Neural cell (in vitro differentiated cells): ENCODE data around the gene KLHL30.

ENCODE experiments used
- CTCF ChIP-seq: fragments of 450-650 bp; IDR thresholded peaks from 2 replicates; pipeline ENCODE4 v1.5.1; 2014; ENCODE audit warnings: antibody characterized with exemption, mild to moderate bottlenecking, moderate library complexity; ENCODE audit not compliant: poor library complexity, severe bottlenecking
- EP300 ChIP-seq: fragments of 450-650 bp; conservative IDR thresholded peaks from 2 replicates; pipeline ENCODE4 v1.6.1; 2014; ENCODE audit warnings: antibody characterized with exemption, mild to moderate bottlenecking, moderate library complexity; ENCODE audit not compliant: poor library complexity, severe bottlenecking
- EZH2 ChIP-seq: fragments of 200-600, 300-800 bp; shearing (Covaris generic), sonication (generic); IDR thresholded peaks from 2 replicates; pipeline ENCODE4 v1.6.1; 2014; ENCODE audit warnings: antibody characterized with exemption, low read length, borderline replicate concordance, mild to moderate bottlenecking; ENCODE audit not compliant: insufficient read depth, poor library complexity, severe bottlenecking
- MXI1 ChIP-seq: fragments of 450-650 bp; conservative IDR thresholded peaks from 2 replicates; pipeline ENCODE4 v1.6.1; 2014; ENCODE audit warnings: antibody characterized with exemption, mild to moderate bottlenecking; ENCODE audit not compliant: poor library complexity, severe bottlenecking
- POLR2AphosphoS5 ChIP-seq: IDR thresholded peaks from 2 replicates; pipeline ENCODE4 v1.6.1; 2012
- RAD21 ChIP-seq: fragments of 450-650 bp; conservative IDR thresholded peaks from 2 replicates; pipeline ENCODE4 v1.6.1; 2014; ENCODE audit warnings: antibody characterized with exemption, mild to moderate bottlenecking, moderate library complexity
- REST ChIP-seq: IDR thresholded peaks from 2 replicates; pipeline ENCODE4 v1.6.1; 2012; ENCODE audit warnings: borderline replicate concordance
- SMC3 ChIP-seq: fragments of 450-650 bp; conservative IDR thresholded peaks from 2 replicates; pipeline ENCODE4 v1.6.1; 2014; ENCODE audit warnings: antibody characterized with exemption, mild to moderate bottlenecking, moderate library complexity; ENCODE audit not compliant: poor library complexity
- TAF1 ChIP-seq: IDR thresholded peaks from 2 replicates; pipeline ENCODE4 v1.6.1; 2012; ENCODE audit warnings: low read depth

- TF ChIP-seq TAF1: no peak
- no peak for TF ChIP-seq EP300
- no peak for TF ChIP-seq RAD21
- no peak for TF ChIP-seq POLR2AphosphoS5
- no peak for TF ChIP-seq CTCF
- TF ChIP-seq EZH2: no peak
- no peak for TF ChIP-seq MXI1
- TF ChIP-seq SMC3: no peak
- TF ChIP-seq REST: no peak
These were observed 36.2 kb downstream of the KLHL30 start for GRCh38 chr2:238174701-238175100.
